Measurements from ENCODE around the gene TMSB10.

The TMSB10 gene

DNA sequence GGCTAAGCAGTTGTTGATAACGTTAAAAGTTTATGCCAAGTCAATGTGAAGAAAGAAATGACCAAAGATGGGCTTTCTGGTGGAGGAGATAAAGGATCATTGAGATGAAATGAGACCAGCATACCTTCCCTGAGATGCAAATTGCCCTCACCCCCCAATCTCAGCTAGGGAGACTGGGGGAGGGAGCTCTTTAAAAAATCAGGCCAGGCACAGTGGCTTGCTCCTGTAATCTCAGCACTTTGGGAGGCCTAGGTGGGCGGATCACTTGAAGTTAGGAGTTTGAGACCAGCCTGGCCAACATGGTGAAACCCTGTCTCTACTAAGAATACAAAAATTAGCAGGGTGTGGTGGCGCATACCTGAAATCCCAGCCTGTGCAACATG is 34.6 kb downstream of the TMSB10 start:
- TF ChIP-seq EZH2 (IDR thresholded peaks at IDR 0.05; ENCODE audit: borderline replicate concordance, low read length): no peak
- TF ChIP-seq, protein P1, sequence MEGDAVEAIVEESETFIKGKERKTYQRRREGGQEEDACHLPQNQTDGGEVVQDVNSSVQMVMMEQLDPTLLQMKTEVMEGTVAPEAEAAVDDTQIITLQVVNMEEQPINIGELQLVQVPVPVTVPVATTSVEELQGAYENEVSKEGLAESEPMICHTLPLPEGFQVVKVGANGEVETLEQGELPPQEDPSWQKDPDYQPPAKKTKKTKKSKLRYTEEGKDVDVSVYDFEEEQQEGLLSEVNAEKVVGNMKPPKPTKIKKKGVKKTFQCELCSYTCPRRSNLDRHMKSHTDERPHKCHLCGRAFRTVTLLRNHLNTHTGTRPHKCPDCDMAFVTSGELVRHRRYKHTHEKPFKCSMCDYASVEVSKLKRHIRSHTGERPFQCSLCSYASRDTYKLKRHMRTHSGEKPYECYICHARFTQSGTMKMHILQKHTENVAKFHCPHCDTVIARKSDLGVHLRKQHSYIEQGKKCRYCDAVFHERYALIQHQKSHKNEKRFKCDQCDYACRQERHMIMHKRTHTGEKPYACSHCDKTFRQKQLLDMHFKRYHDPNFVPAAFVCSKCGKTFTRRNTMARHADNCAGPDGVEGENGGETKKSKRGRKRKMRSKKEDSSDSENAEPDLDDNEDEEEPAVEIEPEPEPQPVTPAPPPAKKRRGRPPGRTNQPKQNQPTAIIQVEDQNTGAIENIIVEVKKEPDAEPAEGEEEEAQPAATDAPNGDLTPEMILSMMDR (IDR thresholded peaks at IDR 0.05; ENCODE audit: low read length): no peak
- Histone ChIP-seq H3K9ac (ENCODE audit: low read length) (peak overlapping the region; percentile 84), H3K9me3 (ENCODE audit: low read length) (no peaks in the 10 kb centered on the region), H4K20me1 (ENCODE audit: insufficient read depth, low read length) (no peaks in the 10 kb centered on the region), H2AFZ (ENCODE audit: low read length) (no peak overlapping the region), H3K4me3 (ENCODE audit: low read depth, low read length, poor library complexity, severe bottlenecking) (peak overlapping the region; percentile 46), H3K36me3 (ENCODE audit: insufficient read depth, low read length) (no peaks in the 10 kb centered on the region), H3K9me2 (ENCODE audit: low read depth, low read length) (no peaks in the 10 kb centered on the region), H3K79me2 (ENCODE audit: insufficient read depth, low read length) (no peaks in the 10 kb centered on the region), H3K27me3 (ENCODE audit: insufficient read depth, low read length) (no peaks in the 10 kb centered on the region), H3K4me1 (ENCODE audit: insufficient read depth, low read length, severe bottlenecking) (peaks cover 32% of the 10 kb centered on the region), H3F3A (ENCODE audit: insufficient read depth, low read length) (no peaks in the 10 kb centered on the region), H3K4me2 (ENCODE audit: low read length) (peak overlapping the region; percentile 83), H3K27ac (ENCODE audit: low read depth, low read length, poor library complexity, severe bottlenecking) (peak overlapping the region; percentile 99)

GRCh38 chr2:84940831-84941412 is 35.5 kb downstream of the TMSB10 start:
- no peaks in the 10 kb centered on the region for H3K36me3 ChIP-seq (ENCODE audit: insufficient read depth, low read length)
- no peaks in the 10 kb centered on the region for H3F3A ChIP-seq (ENCODE audit: insufficient read depth, low read length)
- no peak overlapping the region for H3K9ac ChIP-seq (ENCODE audit: low read length)
- H4K20me1 ChIP-seq (ENCODE audit: insufficient read depth, low read length): no peaks in the 10 kb centered on the region
- H2AFZ ChIP-seq (ENCODE audit: low read length): no peak overlapping the region
- peak overlapping the region; percentile 99 for H3K27ac ChIP-seq (ENCODE audit: low read depth, low read length, poor library complexity, severe bottlenecking)
- no peaks in the 10 kb centered on the region for H3K9me2 ChIP-seq (ENCODE audit: low read depth, low read length)
- peaks cover 40% of the 10 kb centered on the region for H3K4me1 ChIP-seq (ENCODE audit: insufficient read depth, low read length, severe bottlenecking)
- no peak overlapping the region for H3K4me3 ChIP-seq (ENCODE audit: low read depth, low read length, poor library complexity, severe bottlenecking)
- H3K27me3 ChIP-seq (ENCODE audit: insufficient read depth, low read length): no peaks in the 10 kb centered on the region
- H3K79me2 ChIP-seq (ENCODE audit: insufficient read depth, low read length): no peaks in the 10 kb centered on the region
- H3K4me2 ChIP-seq (ENCODE audit: low read length): no peak overlapping the region
- TF ChIP-seq, protein P1 (IDR thresholded peaks at IDR 0.05; ENCODE audit: low read length): no peak
- no peak for TF ChIP-seq EZH2 (IDR thresholded peaks at IDR 0.05; ENCODE audit: borderline replicate concordance, low read length)
- no peaks in the 10 kb centered on the region for H3K9me3 ChIP-seq (ENCODE audit: low read length)

- H3K4me1 ChIP-seq (ENCODE audit: insufficient read depth, low read length, severe bottlenecking): peaks cover 52% of the 10 kb centered on the region
- H3F3A ChIP-seq (ENCODE audit: insufficient read depth, low read length): no peaks in the 10 kb centered on the region
- no peak for TF ChIP-seq EZH2 (IDR thresholded peaks at IDR 0.05; ENCODE audit: borderline replicate concordance, low read length)
- TF ChIP-seq, protein P1 (IDR thresholded peaks at IDR 0.05; ENCODE audit: low read length): no peak
- H3K9ac ChIP-seq (ENCODE audit: low read length): no peak overlapping the region
- no peak overlapping the region for H2AFZ ChIP-seq (ENCODE audit: low read length)
- no peaks in the 10 kb centered on the region for H3K36me3 ChIP-seq (ENCODE audit: insufficient read depth, low read length)
- H3K4me3 ChIP-seq (ENCODE audit: low read depth, low read length, poor library complexity, severe bottlenecking): no peak overlapping the region
- no peaks in the 10 kb centered on the region for H3K79me2 ChIP-seq (ENCODE audit: insufficient read depth, low read length)
- H3K27me3 ChIP-seq (ENCODE audit: insufficient read depth, low read length): no peaks in the 10 kb centered on the region
- H4K20me1 ChIP-seq (ENCODE audit: insufficient read depth, low read length): no peaks in the 10 kb centered on the region
- no peaks in the 10 kb centered on the region for H3K9me3 ChIP-seq (ENCODE audit: low read length)
- no peak overlapping the region for H3K4me2 ChIP-seq (ENCODE audit: low read length)
- H3K9me2 ChIP-seq (ENCODE audit: low read depth, low read length): no peaks in the 10 kb centered on the region
- peak overlapping the region; percentile 31 for H3K27ac ChIP-seq (ENCODE audit: low read depth, low read length, poor library complexity, severe bottlenecking)
Observed at GRCh38 chr2:84942166-84942565, 36.7 kb downstream of the TMSB10 start.
